Activated CD8-positive, alpha-beta memory T cell treated with anti-CD3 and anti-CD28 coated beads, Interleukin-2, amount 50 U/mL, for 24 hours (primary cell): ENCODE data around the gene GARIN3.
"Not testable (repeated sequence)": the region's sequence is repeated elsewhere in the genome, so short reads cannot be mapped to it uniquely, and the experiment has no call there.

Source experiments
- DNase-seq: peaks from one replicate; pipeline ENCODE4 v3.0.0-alpha.2; 2020; ENCODE audit errors: extremely low read depth

GARIN3 gene

GRCh38 chr5:157166214-157167213 is at the start of gene GARIN3:
Gene GARIN3 (minus strand): TSS chr5:157166264. CDS start chr5:157166168, 96 bp downstream.
- no peak for DNase-seq

GRCh38 chr5:157215514-157216167 is 49.6 kb upstream of the GARIN3 start:
- DNase-seq, result no peak

- DNase-seq, result no peak
Observed at GRCh38 chr5:157214861-157215513, 48.9 kb upstream of the GARIN3 start.

- no peak for DNase-seq
Observed at GRCh38 chr5:157214415-157214814, 48.4 kb upstream of the GARIN3 start.

- no peak for DNase-seq
Observed at GRCh38 chr5:157213527-157214243, 47.6 kb upstream of the GARIN3 start.

GRCh38 chr5:157212307-157212706 is 46.2 kb upstream of the GARIN3 start:
- DNase-seq, result no peak

- not testable (repeated sequence) for DNase-seq
Observed at GRCh38 chr5:157210652-157211051, 44.6 kb upstream of the GARIN3 start.

GRCh38 chr5:157205708-157206107 is 39.6 kb upstream of the GARIN3 start:
- DNase-seq, result no peak

- no peak for DNase-seq
Observed at GRCh38 chr5:157204765-157205164, 38.7 kb upstream of the GARIN3 start.

- DNase-seq, result no peak
Observed at GRCh38 chr5:157203417-157203816, 37.4 kb upstream of the GARIN3 start.

- no peak for DNase-seq
Observed at GRCh38 chr5:157201857-157202256, 35.8 kb upstream of the GARIN3 start.

GRCh38 chr5:157198277-157198986 is 32.4 kb upstream of the GARIN3 start:
- DNase-seq, result no peak

- no peak for DNase-seq
Observed at GRCh38 chr5:157197086-157197485, 31.0 kb upstream of the GARIN3 start.

GRCh38 chr5:157196045-157196444 is 30.0 kb upstream of the GARIN3 start:
- no peak for DNase-seq

- no peak for DNase-seq
Observed at GRCh38 chr5:157193699-157194424, 27.8 kb upstream of the GARIN3 start.

- no peak for DNase-seq
Observed at GRCh38 chr5:157189223-157189622, 23.2 kb upstream of the GARIN3 start.

GRCh38 chr5:157188270-157188669 is 22.2 kb upstream of the GARIN3 start:
- DNase-seq, result no peak

GRCh38 chr5:157187046-157187754 is 21.1 kb upstream of the GARIN3 start:
- no peak for DNase-seq

- no peak for DNase-seq
Observed at GRCh38 chr5:157186309-157187045, 20.4 kb upstream of the GARIN3 start.
